Type B pancreatic cell (in vitro differentiated cells): ENCODE results near the gene RPP25L. TPM values are rescaled to one million over a fixed set of nuclear protein-coding genes. Genes with fewer than 3 reads are reported as not detected.

ENCODE experiments used
- DNase-seq: peaks from one replicate; pipeline ENCODE4 v3.0.0; 2021; ENCODE audit warnings: mixed read lengths; ENCODE audit not compliant: unreplicated experiment; ENCODE audit errors: extremely low spot score
- H3K27ac Mint-ChIP-seq: 2 replicates; pipeline ENCODE4 v1.8.0; 2021; ENCODE audit warnings: mild to moderate bottlenecking, mixed read lengths
- H3K27me3 Mint-ChIP-seq: 2 replicates; pipeline ENCODE4 v1.8.0; 2021; ENCODE audit warnings: mixed read lengths
- H3K36me3 Mint-ChIP-seq: 2 replicates; pipeline ENCODE4 v1.8.0; 2021; ENCODE audit warnings: mixed read lengths
- H3K4me1 Mint-ChIP-seq: one replicate; pipeline ENCODE4 v1.8.0; 2021; ENCODE audit warnings: mixed read lengths; ENCODE audit not compliant: unreplicated experiment
- H3K4me3 Mint-ChIP-seq: 2 replicates; pipeline ENCODE4 v1.8.0; 2021; ENCODE audit warnings: mild to moderate bottlenecking, mixed read lengths
- H3K9me3 Mint-ChIP-seq: 2 replicates; pipeline ENCODE4 v1.8.0; 2021; ENCODE audit warnings: mixed read lengths
- CTCF ChIP-seq: fragments of 200-600 bp; sonication (generic); conservative IDR thresholded peaks from 2 replicates; pipeline ENCODE4 v1.5.0; 2021; ENCODE audit warnings: antibody characterized with exemption, mild to moderate bottlenecking
- total RNA-seq: library from RNA; stranded (reverse); gene quantifications from 2 replicates; pipeline ENCODE4 v1.2.1, GENCODE V29; 2021; ENCODE audit warnings: low replicate concordance

The RPP25L gene
- total RNA-seq, 1 donor from 2014 or later, result 31.8 TPM

DNA sequence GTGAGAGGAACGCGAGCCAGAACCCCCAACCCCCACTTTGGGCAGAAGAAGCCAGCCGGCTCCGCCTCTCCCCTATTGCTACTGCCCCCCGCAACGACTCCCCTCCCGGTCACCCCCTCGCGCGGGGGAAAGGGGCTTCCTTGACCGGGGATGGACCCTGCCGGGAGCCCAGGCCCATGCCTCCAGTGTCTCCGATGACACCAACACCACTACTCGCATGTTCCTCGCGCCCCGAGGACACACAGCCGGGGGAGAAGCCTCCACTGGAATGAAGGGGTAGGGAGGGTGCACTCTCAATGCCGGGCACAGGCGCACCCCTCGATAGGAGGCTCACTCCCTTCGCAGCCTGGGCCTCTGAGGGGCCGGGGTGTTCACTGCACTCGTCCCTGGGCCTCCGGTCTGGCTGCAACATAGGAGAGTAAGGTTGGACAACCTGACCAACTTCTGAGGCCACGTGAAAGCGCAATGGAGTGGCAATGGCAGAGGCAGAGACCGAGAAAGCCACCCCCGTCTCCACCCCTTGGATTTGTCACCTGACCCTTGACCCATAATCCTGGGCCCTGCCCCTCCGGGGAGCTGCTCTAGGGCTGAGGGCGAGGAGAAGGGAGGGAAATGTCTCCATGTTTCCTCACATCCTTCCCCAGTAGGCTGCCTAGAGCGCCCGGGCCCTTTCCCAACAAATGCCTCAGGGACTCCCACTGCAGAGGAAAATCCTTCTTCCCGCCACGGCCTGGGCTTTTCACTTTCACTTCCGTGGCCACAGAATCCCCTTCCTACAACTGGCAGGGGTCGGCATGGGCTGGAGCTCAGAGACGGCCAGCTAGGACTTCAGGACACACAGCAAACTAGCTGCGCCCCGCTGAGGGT, 21.3 kb downstream of the RPP25L start:
- no peaks in the 10 kb centered on the region for H3K9me3 Mint-ChIP-seq
- peaks cover 38% of the 10 kb centered on the region for H3K4me1 Mint-ChIP-seq
- peak overlapping the region; percentile 85 for H3K4me3 Mint-ChIP-seq
- no peaks in the 10 kb centered on the region for H3K36me3 Mint-ChIP-seq
- DNase-seq, result no peak
- TF ChIP-seq CTCF, result no peak
- no peak overlapping the region for H3K27ac Mint-ChIP-seq
- H3K27me3 Mint-ChIP-seq, result peaks cover 80% of the 10 kb centered on the region

- no peaks in the 10 kb centered on the region for H3K36me3 Mint-ChIP-seq
- peaks cover 83% of the 10 kb centered on the region for H3K27me3 Mint-ChIP-seq
- H3K9me3 Mint-ChIP-seq, result no peaks in the 10 kb centered on the region
- no peak for DNase-seq
- H3K27ac Mint-ChIP-seq, result peak within 1 kb of the TSS; percentile 81
- TF ChIP-seq CTCF, result no peak
- H3K4me1 Mint-ChIP-seq, result peaks cover 40% of the 10 kb centered on the region
- H3K4me3 Mint-ChIP-seq, result peak within 1 kb of the TSS; percentile 89
Measured at GRCh38 chr9:34589636-34590380, 22.1 kb downstream of the RPP25L start, which contains the start of gene CNTFR. CNTFR (minus strand) TSS chr9:34589724; CDS start chr9:34568981, 20,743 bp downstream.

- Mint-ChIP-seq H3K9me3 (no peaks in the 10 kb centered on the region), H3K27me3 (peaks cover 90% of the 10 kb centered on the region), H3K4me3 (peak overlapping the region; percentile 89), H3K4me1 (peaks cover 47% of the 10 kb centered on the region), H3K27ac (peak overlapping the region; percentile 81), H3K36me3 (no peaks in the 10 kb centered on the region)
- no peak for TF ChIP-seq CTCF
- no peak for DNase-seq
Measured at GRCh38 chr9:34588671-34589635, 22.9 kb downstream of the RPP25L start.

- H3K27ac Mint-ChIP-seq, result no peak overlapping the region
- TF ChIP-seq CTCF, result no peak
- DNase-seq, result no peak
- no peaks in the 10 kb centered on the region for H3K36me3 Mint-ChIP-seq
- H3K27me3 Mint-ChIP-seq, result peaks cover 91% of the 10 kb centered on the region
- peaks cover 51% of the 10 kb centered on the region for H3K4me1 Mint-ChIP-seq
- H3K4me3 Mint-ChIP-seq, result peak overlapping the region; percentile 31
- H3K9me3 Mint-ChIP-seq, result no peaks in the 10 kb centered on the region
Measured at GRCh38 chr9:34587271-34587670, 24.6 kb downstream of the RPP25L start.
